ENCODE measurements around the gene PNRC1.

PNRC1 gene

GRCh38 chr6:89098461-89098860 lies 17.9 kb downstream of the PNRC1 start:
- no peak for TF ChIP-seq CTCF (conservative IDR thresholded peaks at IDR 0.05; ENCODE audit: low read depth, low read length)
- H3K4me3 ChIP-seq (ENCODE audit: low read length), result no peak overlapping the region
- DNase-seq (ENCODE audit: low read depth), result no peak

GRCh38 chr6:89100114-89100513 lies 19.6 kb downstream of the PNRC1 start:
- no peak overlapping the region for H3K4me3 ChIP-seq (ENCODE audit: low read length)
- DNase-seq (ENCODE audit: low read depth), result no peak
- TF ChIP-seq CTCF (conservative IDR thresholded peaks at IDR 0.05; ENCODE audit: low read depth, low read length), result no peak

GRCh38 chr6:89110284-89110683 lies 29.7 kb downstream of the PNRC1 start:
- TF ChIP-seq CTCF (conservative IDR thresholded peaks at IDR 0.05; ENCODE audit: low read depth, low read length), result no peak
- H3K4me3 ChIP-seq (ENCODE audit: low read length), result no peak overlapping the region
- no peak for DNase-seq (ENCODE audit: low read depth)

- no peak for DNase-seq (ENCODE audit: low read depth)
- TF ChIP-seq CTCF (conservative IDR thresholded peaks at IDR 0.05; ENCODE audit: low read depth, low read length), result no peak
- no peak overlapping the region for H3K4me3 ChIP-seq (ENCODE audit: low read length)
Measured at GRCh38 chr6:89111933-89112332, 31.4 kb downstream of the PNRC1 start.

- no peak for DNase-seq (ENCODE audit: low read depth)
- H3K4me3 ChIP-seq (ENCODE audit: low read length), result peak overlapping the region; percentile 57
- no peak for TF ChIP-seq CTCF (conservative IDR thresholded peaks at IDR 0.05; ENCODE audit: low read depth, low read length)
Measured at GRCh38 chr6:89116702-89117101, 36.2 kb downstream of the PNRC1 start.

- DNase-seq (ENCODE audit: low read depth), result no peak
- no peak for TF ChIP-seq CTCF (conservative IDR thresholded peaks at IDR 0.05; ENCODE audit: low read depth, low read length)
- peak within 1 kb of the TSS; percentile 57 for H3K4me3 ChIP-seq (ENCODE audit: low read length)
Measured at GRCh38 chr6:89117211-89118108, 36.9 kb downstream of the PNRC1 start, which contains the start of gene SRSF12. TSS of gene SRSF12 (minus strand) at chr6:89118071. CDS start at chr6:89117887, 184 bp downstream.

- no peak for DNase-seq (ENCODE audit: low read depth)
- no peak for TF ChIP-seq CTCF (conservative IDR thresholded peaks at IDR 0.05; ENCODE audit: low read depth, low read length)
- no peak overlapping the region for H3K4me3 ChIP-seq (ENCODE audit: low read length)
Measured at GRCh38 chr6:89118931-89119330, 38.4 kb downstream of the PNRC1 start.
